Prostate gland (tissue), 2 donors: ENCODE data around the gene C1QTNF12.

Experiments
- POLR2A ChIP-seq: fragments of 450-650 bp; IDR thresholded peaks from one replicate; pipeline ENCODE4 v1.6.1; 2016; ENCODE audit warnings: antibody characterized with exemption, mild to moderate bottlenecking
- POLR2AphosphoS5 ChIP-seq: sonication (generic); formaldehyde crosslinking; IDR thresholded peaks from one replicate; pipeline ENCODE4 v1.6.1; 2017; ENCODE audit warnings: antibody characterized with exemption
- TF ChIP-seq, protein P1 (sequence below), 4 experiments: fragments of 200-600 bp in 2 of 4; fragments of 450-650 bp in 2 of 4; sonication (generic) in 2 of 4; IDR thresholded peaks; 1 replicate in 3 of 4; 2 replicates in 1 of 4; pipeline ENCODE4 v1.5.1; 2016 to 2019; ENCODE audit warnings: antibody characterized with exemption in 4 of 4, mild to moderate bottlenecking in 2 of 4, moderate library complexity in 2 of 4

DNA sequence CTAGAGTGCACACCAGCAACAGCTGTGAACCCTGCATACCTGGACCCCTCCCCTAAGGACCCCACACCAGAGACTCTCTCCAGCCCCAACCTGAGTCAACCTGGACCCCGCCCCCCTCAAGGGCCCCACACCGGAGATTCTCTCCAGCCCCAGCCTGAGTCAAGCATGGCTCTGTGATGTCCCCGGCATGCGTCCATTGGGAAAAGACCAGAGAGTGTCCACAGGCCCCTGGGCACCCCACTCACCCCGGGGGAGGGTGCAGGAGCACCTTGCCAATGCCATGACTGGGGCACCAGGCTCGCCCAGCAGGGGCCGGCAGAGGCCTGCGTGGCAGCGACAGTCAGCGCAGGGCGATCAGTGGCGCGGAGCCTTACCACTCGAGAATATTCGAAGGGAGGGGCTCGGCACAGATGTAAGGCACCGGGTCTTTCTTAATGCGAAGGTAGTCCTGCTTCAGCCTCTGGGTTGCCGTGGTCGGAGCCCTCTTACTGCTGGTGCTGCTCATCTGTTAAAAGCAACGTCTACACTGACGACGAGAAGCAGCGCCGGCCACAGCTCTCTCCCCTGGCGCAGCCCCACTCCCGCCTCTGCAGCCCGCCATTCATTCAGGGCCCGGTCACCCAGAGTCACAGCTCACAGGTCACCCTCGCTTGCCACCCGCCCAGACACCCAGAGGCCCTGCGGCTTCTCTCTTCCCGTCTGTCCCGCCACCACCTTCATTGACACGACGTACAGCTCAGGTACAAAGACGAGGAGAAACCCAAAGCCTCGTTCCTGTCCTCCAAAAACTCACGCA is 21.2 kb upstream of the C1QTNF12 start:
- TF ChIP-seq POLR2A (no peak), POLR2AphosphoS5 (no peak)
- TF ChIP-seq, protein P1, sequence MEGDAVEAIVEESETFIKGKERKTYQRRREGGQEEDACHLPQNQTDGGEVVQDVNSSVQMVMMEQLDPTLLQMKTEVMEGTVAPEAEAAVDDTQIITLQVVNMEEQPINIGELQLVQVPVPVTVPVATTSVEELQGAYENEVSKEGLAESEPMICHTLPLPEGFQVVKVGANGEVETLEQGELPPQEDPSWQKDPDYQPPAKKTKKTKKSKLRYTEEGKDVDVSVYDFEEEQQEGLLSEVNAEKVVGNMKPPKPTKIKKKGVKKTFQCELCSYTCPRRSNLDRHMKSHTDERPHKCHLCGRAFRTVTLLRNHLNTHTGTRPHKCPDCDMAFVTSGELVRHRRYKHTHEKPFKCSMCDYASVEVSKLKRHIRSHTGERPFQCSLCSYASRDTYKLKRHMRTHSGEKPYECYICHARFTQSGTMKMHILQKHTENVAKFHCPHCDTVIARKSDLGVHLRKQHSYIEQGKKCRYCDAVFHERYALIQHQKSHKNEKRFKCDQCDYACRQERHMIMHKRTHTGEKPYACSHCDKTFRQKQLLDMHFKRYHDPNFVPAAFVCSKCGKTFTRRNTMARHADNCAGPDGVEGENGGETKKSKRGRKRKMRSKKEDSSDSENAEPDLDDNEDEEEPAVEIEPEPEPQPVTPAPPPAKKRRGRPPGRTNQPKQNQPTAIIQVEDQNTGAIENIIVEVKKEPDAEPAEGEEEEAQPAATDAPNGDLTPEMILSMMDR (IDR thresholded peaks at IDR 0.05): no peak
